COLO829 (cell line): ENCODE measurements around the gene RPL34.
"Not testable (repeated sequence)": the region's sequence is repeated elsewhere in the genome, so short reads cannot be mapped to it uniquely, and the experiment has no call there.

Experiments used
- DNase-seq: peaks from one replicate; pipeline ENCODE4 v3.0.0; 2012; ENCODE audit warnings: low spot score

The RPL34 gene

GRCh38 chr4:108620101-108620932 is at the start of gene RPL34:
Gene RPL34, plus strand, starts transcription at chr4:108620576. Its CDS starts 1,384 bp downstream, at chr4:108621960.
- DNase-seq = peak; percentile 98

- DNase-seq = no peak
These were observed 49.3 kb upstream of the RPL34 start for GRCh38 chr4:108570993-108571569.

GRCh38 chr4:108574402-108574801 is 46.0 kb upstream of the RPL34 start:
- no peak for DNase-seq

- DNase-seq = no peak
These were observed 39.3 kb upstream of the RPL34 start for GRCh38 chr4:108581083-108581482.

- no peak for DNase-seq
These were observed 33.6 kb upstream of the RPL34 start for GRCh38 chr4:108586778-108587177.

GRCh38 chr4:108588878-108589277 is 31.5 kb upstream of the RPL34 start:
- DNase-seq = no peak

- DNase-seq = no peak
These were observed 30.4 kb upstream of the RPL34 start for GRCh38 chr4:108589961-108590360.

- DNase-seq = no peak
These were observed 29.6 kb upstream of the RPL34 start for GRCh38 chr4:108590776-108591175.

GRCh38 chr4:108592674-108592986 is 27.7 kb upstream of the RPL34 start:
- DNase-seq = no peak

- not testable (repeated sequence) for DNase-seq
These were observed 26.1 kb upstream of the RPL34 start for GRCh38 chr4:108594296-108594695.

- no peak for DNase-seq
These were observed 24.0 kb upstream of the RPL34 start for GRCh38 chr4:108596344-108596743.

GRCh38 chr4:108601106-108601505 is 19.3 kb upstream of the RPL34 start:
- no peak for DNase-seq

GRCh38 chr4:108601532-108601931 is 18.8 kb upstream of the RPL34 start:
- peak; percentile 45 for DNase-seq

- DNase-seq = no peak
These were observed 18.2 kb upstream of the RPL34 start for GRCh38 chr4:108602163-108602562.

GRCh38 chr4:108607079-108607815 is 13.1 kb upstream of the RPL34 start:
- DNase-seq = no peak

GRCh38 chr4:108611365-108611764 is 9.0 kb upstream of the RPL34 start:
- no peak for DNase-seq

GRCh38 chr4:108612365-108612764 is 8.0 kb upstream of the RPL34 start:
- DNase-seq = no peak

- no peak for DNase-seq
These were observed 840 bp upstream of the RPL34 start for GRCh38 chr4:108619372-108620100.

- DNase-seq = no peak
These were observed 843 bp downstream of the RPL34 start for GRCh38 chr4:108620933-108621905.

GRCh38 chr4:108622022-108622421 is 1.6 kb downstream of the RPL34 start:
- no peak for DNase-seq

- no peak for DNase-seq
These were observed 2.5 kb downstream of the RPL34 start for GRCh38 chr4:108622828-108623227.
